GM12872 (cell line): ENCODE measurements around the gene VPS13D.

Source experiments
- TF ChIP-seq, protein P1 (sequence below): IDR thresholded peaks from 3 replicates; pipeline ENCODE4 v1.5.1; 2011; ENCODE audit warnings: low read depth, mild to moderate bottlenecking, low read length, moderate library complexity; ENCODE audit not compliant: insufficient read depth

VPS13D gene

DNA sequence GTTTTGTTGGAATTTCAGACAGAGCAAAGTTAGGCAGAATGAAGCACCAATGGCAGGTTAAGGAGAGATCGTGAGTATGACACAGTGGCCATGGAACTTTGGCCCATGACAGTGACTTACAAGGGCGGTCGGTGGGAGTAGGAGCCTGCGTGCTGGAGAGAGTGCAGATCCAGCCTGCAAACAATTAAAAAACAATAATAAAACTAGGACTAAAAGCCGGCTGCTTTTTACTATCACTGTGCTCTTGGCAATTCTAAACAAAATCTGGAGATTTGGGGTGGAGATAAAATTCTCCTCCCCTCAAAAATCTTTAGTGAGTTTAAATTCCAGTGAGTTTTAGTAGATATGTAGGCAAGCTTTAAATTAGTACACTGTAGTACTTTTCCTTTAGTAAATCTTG lies 291.3 kb downstream of the VPS13D start:
- TF ChIP-seq, protein P1, sequence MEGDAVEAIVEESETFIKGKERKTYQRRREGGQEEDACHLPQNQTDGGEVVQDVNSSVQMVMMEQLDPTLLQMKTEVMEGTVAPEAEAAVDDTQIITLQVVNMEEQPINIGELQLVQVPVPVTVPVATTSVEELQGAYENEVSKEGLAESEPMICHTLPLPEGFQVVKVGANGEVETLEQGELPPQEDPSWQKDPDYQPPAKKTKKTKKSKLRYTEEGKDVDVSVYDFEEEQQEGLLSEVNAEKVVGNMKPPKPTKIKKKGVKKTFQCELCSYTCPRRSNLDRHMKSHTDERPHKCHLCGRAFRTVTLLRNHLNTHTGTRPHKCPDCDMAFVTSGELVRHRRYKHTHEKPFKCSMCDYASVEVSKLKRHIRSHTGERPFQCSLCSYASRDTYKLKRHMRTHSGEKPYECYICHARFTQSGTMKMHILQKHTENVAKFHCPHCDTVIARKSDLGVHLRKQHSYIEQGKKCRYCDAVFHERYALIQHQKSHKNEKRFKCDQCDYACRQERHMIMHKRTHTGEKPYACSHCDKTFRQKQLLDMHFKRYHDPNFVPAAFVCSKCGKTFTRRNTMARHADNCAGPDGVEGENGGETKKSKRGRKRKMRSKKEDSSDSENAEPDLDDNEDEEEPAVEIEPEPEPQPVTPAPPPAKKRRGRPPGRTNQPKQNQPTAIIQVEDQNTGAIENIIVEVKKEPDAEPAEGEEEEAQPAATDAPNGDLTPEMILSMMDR = no peak

DNA sequence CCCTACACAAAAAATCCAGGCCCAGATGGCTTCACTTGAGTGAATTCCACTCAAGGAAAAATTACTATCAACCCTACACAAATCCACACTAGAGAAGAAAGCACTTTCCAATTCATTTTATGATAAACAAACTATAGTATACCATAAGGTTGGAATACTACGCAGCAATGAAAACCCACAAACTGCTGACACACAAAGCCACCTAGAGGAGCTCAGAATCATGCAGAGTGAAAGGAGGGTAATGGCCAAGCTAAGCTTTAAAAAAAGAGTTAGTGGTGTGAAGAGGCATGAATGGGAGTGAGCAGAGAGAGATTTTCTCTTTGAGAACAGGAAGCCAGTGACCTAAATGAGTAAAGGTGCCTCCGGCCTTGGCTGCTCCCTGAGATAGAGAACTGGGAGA lies 294.4 kb downstream of the VPS13D start:
- TF ChIP-seq, protein P1 = no peak

GRCh38 chr1:12525311-12526181 lies 295.7 kb downstream of the VPS13D start:
- TF ChIP-seq, protein P1 = no peak

DNA sequence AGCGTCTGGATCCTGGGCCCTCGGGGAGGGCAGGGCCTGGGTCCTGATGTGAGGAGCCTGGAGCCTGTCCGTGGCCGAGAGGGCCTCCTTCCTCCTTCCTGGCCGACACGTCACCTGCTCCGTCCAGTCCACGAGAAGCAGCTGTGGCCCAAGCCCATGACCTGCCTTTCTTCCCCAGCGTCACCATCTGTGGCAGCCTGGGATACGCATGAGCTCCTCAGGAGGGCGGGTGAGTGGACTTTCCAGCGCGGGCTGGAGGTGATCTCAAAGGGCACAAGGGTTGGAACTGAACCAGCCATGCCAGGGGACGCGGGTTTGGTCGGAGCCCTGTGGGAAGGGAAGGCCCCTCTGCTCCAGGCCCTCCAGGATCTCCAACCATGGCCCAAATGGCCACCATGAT lies 297.7 kb downstream of the VPS13D start:
- TF ChIP-seq, protein P1 = no peak

DNA sequence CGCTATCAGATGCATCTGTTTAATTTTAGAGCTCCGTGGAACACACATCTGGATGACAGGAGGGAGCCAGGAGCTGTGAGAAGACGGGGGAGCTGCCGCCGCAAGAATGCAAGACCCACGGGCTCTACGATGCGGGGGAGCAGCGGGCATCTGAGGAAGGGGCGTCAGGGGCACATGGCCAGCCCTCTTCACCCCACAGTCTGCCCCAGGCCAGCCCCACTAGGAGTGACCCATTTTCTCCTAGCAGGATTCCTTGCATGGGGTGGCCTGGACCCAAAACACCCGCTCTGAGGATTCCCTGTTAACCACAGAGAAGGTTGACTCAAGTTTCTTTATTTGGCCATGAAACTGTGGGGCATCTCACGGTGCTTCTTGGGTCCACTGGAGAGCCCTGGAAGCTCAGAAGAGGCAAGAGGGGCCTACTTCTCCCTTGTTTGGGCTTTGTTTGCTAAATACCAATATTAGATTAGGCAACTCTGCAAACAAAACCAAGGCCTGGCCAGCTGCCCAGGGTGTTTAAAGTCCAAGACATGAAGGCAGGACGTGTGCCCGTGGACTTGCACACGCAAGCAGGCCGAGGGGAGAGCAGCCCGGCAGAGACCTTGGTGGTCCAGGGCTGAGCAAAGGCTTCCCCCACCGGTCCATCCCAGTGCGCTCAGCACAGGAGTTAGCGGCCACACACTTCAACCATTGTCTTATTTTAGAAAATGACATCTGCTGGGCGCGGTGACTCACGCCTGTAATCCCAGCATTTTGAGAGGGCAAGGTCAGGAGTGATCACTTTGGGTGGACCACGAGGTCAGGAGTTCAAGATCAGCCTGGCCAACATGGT lies 298.4 kb downstream of the VPS13D start:
- TF ChIP-seq, protein P1 = no peak

GRCh38 chr1:12529640-12530174 lies 299.9 kb downstream of the VPS13D start:
- TF ChIP-seq, protein P1 = no peak
